ENCODE results near the gene DAAM1. TPM values are rescaled to one million over a fixed set of nuclear protein-coding genes. Genes with fewer than 3 reads are reported as not detected.

DAAM1 gene
- total and polyA plus RNA-seq, 2 donors from 2014 or later: 5.3 to 47.8 TPM

- H3K4me3 ChIP-seq (ENCODE audit: low read length in 3 of 3): no peak overlapping the region
- no peaks in the 10 kb centered on the region for H3K9me3 ChIP-seq (ENCODE audit: control insufficient read depth in 2 of 3, insufficient read depth in 1 of 3, low read length in 3 of 3)
- H3K36me3 ChIP-seq (ENCODE audit: control insufficient read depth in 2 of 3, insufficient read depth in 3 of 3, low read length in 3 of 3): peaks cover 0 to 2% (median 0%) of the 10 kb centered on the region in 3 donors
- DNase-seq (no peak), FAIRE-seq (no peak)
- intact Hi-C loops (cut with DNase I): no loop called here
- peaks cover 0 to 5% (median 0%) of the 10 kb centered on the region in 3 donors for H3K4me1 ChIP-seq (ENCODE audit: control insufficient read depth in 2 of 3, insufficient read depth in 2 of 3, low read depth in 1 of 3, low read length in 3 of 3)
- H3K27ac ChIP-seq (ENCODE audit: low read depth in 2 of 2, low read length in 2 of 2): no peak overlapping the region
- no peak overlapping the region for H3K9ac ChIP-seq (ENCODE audit: low read length in 3 of 3)
- no peaks in the 10 kb centered on the region for H3K27me3 ChIP-seq (ENCODE audit: control insufficient read depth, insufficient read depth, low read length)
- TF ChIP-seq, protein P1, sequence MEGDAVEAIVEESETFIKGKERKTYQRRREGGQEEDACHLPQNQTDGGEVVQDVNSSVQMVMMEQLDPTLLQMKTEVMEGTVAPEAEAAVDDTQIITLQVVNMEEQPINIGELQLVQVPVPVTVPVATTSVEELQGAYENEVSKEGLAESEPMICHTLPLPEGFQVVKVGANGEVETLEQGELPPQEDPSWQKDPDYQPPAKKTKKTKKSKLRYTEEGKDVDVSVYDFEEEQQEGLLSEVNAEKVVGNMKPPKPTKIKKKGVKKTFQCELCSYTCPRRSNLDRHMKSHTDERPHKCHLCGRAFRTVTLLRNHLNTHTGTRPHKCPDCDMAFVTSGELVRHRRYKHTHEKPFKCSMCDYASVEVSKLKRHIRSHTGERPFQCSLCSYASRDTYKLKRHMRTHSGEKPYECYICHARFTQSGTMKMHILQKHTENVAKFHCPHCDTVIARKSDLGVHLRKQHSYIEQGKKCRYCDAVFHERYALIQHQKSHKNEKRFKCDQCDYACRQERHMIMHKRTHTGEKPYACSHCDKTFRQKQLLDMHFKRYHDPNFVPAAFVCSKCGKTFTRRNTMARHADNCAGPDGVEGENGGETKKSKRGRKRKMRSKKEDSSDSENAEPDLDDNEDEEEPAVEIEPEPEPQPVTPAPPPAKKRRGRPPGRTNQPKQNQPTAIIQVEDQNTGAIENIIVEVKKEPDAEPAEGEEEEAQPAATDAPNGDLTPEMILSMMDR (IDR thresholded peaks at IDR 0.05; ENCODE audit: borderline replicate concordance, extremely low read depth, insufficient read depth): no peak
Observed at GRCh38 chr14:59295951-59296350, 107.5 kb downstream of the DAAM1 start.

GRCh38 chr14:59296508-59296907 lies 108.0 kb downstream of the DAAM1 start:
- no peak for DNase-seq
- peaks cover 0 to 5% (median 0%) of the 10 kb centered on the region in 3 donors for H3K4me1 ChIP-seq (ENCODE audit: control insufficient read depth in 2 of 3, insufficient read depth in 2 of 3, low read depth in 1 of 3, low read length in 3 of 3)
- H3K9me3 ChIP-seq (ENCODE audit: control insufficient read depth in 2 of 3, insufficient read depth in 1 of 3, low read length in 3 of 3): no peaks in the 10 kb centered on the region
- no peak for FAIRE-seq
- no peak overlapping the region for H3K9ac ChIP-seq (ENCODE audit: low read length in 3 of 3)
- H3K4me3 ChIP-seq (ENCODE audit: low read length in 3 of 3): no peak overlapping the region
- TF ChIP-seq, protein P1 (IDR thresholded peaks at IDR 0.05; ENCODE audit: borderline replicate concordance, extremely low read depth, insufficient read depth): no peak
- H3K27me3 ChIP-seq (ENCODE audit: control insufficient read depth, insufficient read depth, low read length): no peaks in the 10 kb centered on the region
- H3K36me3 ChIP-seq (ENCODE audit: control insufficient read depth in 2 of 3, insufficient read depth in 3 of 3, low read length in 3 of 3): peaks cover 0 to 2% (median 0%) of the 10 kb centered on the region in 3 donors
- no peak overlapping the region for H3K27ac ChIP-seq (ENCODE audit: low read depth in 2 of 2, low read length in 2 of 2)
- intact Hi-C loops (cut with DNase I): no loop called here

DNA sequence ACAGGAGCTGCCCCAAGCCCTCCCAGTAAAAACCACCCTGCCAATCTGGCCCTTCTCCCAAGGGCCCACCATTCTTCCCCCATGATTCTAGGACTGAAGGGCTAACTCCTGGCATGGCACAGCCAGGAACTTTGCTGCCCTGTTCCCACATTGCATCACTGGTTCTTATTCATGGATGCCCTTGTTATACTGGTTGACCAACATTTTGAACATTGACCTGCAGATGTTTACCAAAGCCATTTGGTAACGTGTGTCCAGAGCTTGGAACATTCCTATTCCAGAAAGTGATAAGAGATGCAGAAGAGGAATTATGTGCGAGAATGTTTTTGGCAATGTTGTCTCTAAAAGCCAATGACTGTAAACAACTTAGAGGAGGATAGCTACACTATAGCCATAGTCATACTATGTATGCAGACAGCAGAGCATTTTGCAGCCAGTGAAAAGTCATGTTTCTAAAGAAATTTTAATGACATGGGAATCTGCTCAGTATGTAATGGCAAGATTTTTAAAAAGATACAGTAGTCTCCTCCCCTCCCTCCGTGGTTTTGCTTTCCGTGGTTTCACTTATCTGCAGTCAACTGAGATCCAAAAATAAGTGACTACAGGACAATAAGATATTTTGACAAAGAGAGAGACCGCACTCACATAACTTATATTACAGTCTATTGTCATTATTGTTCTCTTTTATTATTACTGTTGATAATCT lies 108.8 kb downstream of the DAAM1 start:
- FAIRE-seq (no peak), DNase-seq (no peak)
- H3K4me1 ChIP-seq (ENCODE audit: control insufficient read depth in 2 of 3, insufficient read depth in 2 of 3, low read depth in 1 of 3, low read length in 3 of 3): peaks cover 0 to 5% (median 0%) of the 10 kb centered on the region in 3 donors
- TF ChIP-seq, protein P1 (IDR thresholded peaks at IDR 0.05; ENCODE audit: borderline replicate concordance, extremely low read depth, insufficient read depth): no peak
- H3K27me3 ChIP-seq (ENCODE audit: control insufficient read depth, insufficient read depth, low read length): no peaks in the 10 kb centered on the region
- H3K9me3 ChIP-seq (ENCODE audit: control insufficient read depth in 2 of 3, insufficient read depth in 1 of 3, low read length in 3 of 3): no peaks in the 10 kb centered on the region
- no peak overlapping the region for H3K9ac ChIP-seq (ENCODE audit: low read length in 3 of 3)
- intact Hi-C loops (cut with DNase I): no loop called here
- no peak overlapping the region for H3K27ac ChIP-seq (ENCODE audit: low read depth in 2 of 2, low read length in 2 of 2)
- no peak overlapping the region for H3K4me3 ChIP-seq (ENCODE audit: low read length in 3 of 3)
- H3K36me3 ChIP-seq (ENCODE audit: control insufficient read depth in 2 of 3, insufficient read depth in 3 of 3, low read length in 3 of 3): no peaks in the 10 kb centered on the region
